GM12873 (cell line): Measurements from ENCODE around the gene ELANE.

Experiments
- CTCF ChIP-seq: IDR thresholded peaks from 2 replicates; pipeline ENCODE4 v1.5.1; 2012; ENCODE audit warnings: low read depth, mild to moderate bottlenecking, moderate library complexity, low read length, control low read depth; ENCODE audit not compliant: insufficient read depth; ENCODE audit errors: missing control alignments

Gene ELANE

GRCh38 chr19:852136-853013, at the start of gene ELANE:
Gene ELANE, plus strand, starts transcription at chr19:852303. Its CDS starts 26 bp downstream, at chr19:852329.
- TF ChIP-seq CTCF = no peak

- no peak for TF ChIP-seq CTCF
Observed at GRCh38 chr19:802498-803098, 49.5 kb upstream of the ELANE start.

GRCh38 chr19:803099-803561, 49.0 kb upstream of the ELANE start:
- TF ChIP-seq CTCF = no peak

- TF ChIP-seq CTCF = no peak
Observed at GRCh38 chr19:803686-804418, 48.3 kb upstream of the ELANE start.

GRCh38 chr19:804419-805165, 47.5 kb upstream of the ELANE start:
- TF ChIP-seq CTCF = no peak

- TF ChIP-seq CTCF = no peak
Observed at GRCh38 chr19:805166-805551, 46.9 kb upstream of the ELANE start.
